Ovary (tissue), 3 donors: ENCODE data around the gene DIO1.

ENCODE experiments used
- CTCF ChIP-seq, 3 donors: fragments of 450-650 bp in 2 of 3; fragments of 200-600 bp in 1 of 3; IDR thresholded peaks; one replicate each; pipeline versions ENCODE4 v1.5.1 to v1.8.0; 2016 to 2022; ENCODE audit warnings: antibody characterized with exemption in 3 of 3, mild to moderate bottlenecking in 1 of 3
- EP300 ChIP-seq: sonication (generic); formaldehyde crosslinking; IDR thresholded peaks from one replicate; pipeline ENCODE4 v1.6.1; 2017; ENCODE audit warnings: antibody characterized with exemption
- POLR2A ChIP-seq: fragments of 450-650 bp; IDR thresholded peaks from one replicate; pipeline ENCODE4 v1.6.1; 2017; ENCODE audit warnings: antibody characterized with exemption, mild to moderate bottlenecking, moderate library complexity
- donor health status: DM: no; HTN: no; CAD: no.

- TF ChIP-seq POLR2A = no peak
- no peak for TF ChIP-seq EP300
- TF ChIP-seq CTCF (IDR thresholded peaks at IDR 0.05) = no peak
Observed at GRCh38 chr1:53906121-53906520, 12.1 kb downstream of the DIO1 start.
